ENCODE data around the gene MACROD2.

The MACROD2 gene

DNA sequence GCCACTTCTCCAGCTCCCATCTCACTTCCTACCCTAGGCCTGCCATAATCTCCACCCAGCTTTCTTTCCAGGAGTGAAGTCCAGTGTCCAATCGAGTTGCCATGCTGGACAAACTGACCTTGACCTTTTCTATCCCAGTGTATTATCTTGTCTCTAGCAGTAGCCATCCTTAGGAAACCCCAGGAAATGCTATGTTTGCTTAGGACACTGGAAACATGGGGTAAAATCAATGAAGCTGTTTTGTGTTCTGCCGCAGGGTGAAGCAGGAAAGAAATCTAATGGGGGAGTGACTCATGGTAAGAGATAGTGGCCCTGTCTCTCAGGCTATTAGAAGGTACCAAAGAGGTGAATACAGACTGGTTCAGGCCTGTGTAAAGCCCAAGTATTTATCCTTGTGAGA lies 1452.2 kb downstream of the MACROD2 start:
- DNase-seq (ENCODE audit: low spot score): no peak

DNA sequence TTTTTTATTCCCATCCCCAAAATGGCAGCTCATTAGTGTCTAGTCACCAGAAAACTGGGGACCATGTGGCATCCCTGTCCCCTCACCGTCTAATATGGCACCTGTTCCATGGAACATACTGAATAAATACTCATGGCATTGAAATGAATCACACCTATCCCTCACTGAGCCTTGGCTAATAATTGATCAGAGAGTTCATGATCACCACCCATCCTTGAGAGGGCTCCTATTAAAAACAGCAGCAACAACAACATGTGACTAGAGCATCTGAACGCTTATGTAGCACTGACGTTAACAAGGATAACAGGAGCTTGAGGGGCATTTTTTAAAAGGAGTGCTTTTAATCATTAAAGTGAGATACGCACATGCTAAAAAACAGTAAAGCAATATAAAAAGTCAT lies 1453.7 kb downstream of the MACROD2 start:
- DNase-seq (ENCODE audit: low spot score): no peak

DNA sequence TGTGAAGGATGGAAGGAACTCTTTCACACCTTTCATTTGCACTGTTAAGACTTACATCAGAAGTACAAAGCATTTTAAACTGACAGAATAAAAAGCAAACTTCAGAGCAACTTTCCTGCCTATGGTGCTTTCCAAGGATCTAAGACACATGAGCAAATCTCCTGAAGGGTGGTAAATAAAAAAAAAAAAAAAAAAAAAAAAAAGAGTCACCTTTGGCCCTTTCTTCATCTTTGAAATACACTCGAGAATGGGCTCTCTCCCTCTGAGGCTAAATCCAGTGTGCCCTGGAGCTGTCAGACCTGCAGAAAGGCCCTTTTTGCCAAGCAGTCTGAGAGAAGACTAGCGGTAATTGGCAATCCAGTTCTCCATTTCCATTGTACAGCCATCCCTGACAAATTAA lies 1455.9 kb downstream of the MACROD2 start:
- no peak for DNase-seq (ENCODE audit: low spot score)

DNA sequence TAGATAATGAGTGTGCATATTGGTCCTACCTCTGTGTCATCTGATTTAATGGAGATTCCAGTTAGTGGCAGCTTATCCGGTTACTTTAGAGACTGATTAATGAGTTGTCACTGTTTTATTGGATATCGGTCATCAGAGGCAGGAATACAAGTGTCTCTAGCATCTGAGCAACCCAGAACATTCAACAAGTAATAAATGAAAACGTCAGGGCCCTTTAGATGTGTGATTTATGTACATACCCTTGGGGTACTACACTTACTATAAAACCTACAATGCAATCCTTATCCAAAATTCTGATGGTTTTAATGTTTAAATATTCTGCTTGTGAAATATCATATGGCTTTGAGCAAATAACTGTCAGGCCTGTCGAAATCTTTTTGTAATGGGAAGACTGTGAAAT lies 1460.0 kb downstream of the MACROD2 start:
- no peak for DNase-seq (ENCODE audit: low spot score)

DNA sequence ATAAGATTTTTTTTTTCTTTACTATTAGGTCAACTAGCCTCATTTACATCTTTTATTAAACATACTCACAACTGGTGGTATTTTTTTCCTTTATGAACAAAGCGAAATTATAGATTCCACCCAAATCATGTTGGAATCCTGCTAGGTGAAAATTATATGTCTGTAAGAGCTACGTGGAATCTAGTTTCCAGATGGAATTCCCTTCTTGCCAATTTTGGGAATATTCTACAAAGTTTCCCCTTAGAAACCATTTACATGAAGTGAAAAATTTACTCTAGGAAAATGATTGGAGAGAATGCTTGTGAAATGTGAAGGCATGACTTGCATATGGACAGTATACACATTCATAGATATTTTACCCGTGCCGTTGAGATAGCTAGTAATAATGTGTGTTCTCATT lies 1466.6 kb downstream of the MACROD2 start:
- DNase-seq (ENCODE audit: low spot score): no peak

DNA sequence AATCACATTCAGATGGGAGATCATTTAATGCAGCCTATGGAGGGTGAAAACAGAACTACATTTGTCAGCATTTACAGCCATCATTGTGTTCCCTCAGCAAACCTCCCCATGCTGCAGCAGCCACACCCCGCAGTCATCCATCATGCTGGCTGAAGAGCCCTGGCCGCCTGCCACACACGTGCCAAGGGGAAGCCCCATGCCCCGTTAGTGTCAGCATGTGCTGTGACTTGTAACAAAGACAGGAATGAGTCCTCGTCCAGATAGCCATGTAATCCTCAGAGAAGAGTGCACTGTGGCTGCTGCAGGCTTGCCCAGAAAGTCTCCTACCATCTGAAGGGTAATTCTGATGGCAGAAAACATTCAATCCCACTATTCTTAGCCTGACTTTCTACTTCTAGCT lies 1480.2 kb downstream of the MACROD2 start:
- no peak for DNase-seq (ENCODE audit: low spot score)

DNA sequence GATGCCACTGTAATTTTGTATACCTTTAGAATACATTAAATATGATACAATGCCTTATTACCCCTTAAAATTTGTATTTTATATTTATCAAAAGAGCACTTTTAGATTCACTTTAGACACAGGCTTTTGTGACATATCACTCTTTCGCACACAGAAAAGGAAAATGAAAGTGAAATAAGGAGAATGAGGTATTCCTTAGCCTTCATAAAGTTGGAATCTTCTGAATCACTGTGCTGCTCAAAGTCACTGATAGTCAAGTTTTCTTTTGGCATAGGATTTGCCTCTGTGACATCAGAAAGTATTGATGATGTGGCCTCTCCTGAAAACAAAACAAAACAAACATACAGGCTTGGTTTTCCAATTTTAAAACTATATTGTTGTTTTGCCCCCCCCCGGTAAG lies 1480.9 kb downstream of the MACROD2 start:
- no peak for DNase-seq (ENCODE audit: low spot score)

DNA sequence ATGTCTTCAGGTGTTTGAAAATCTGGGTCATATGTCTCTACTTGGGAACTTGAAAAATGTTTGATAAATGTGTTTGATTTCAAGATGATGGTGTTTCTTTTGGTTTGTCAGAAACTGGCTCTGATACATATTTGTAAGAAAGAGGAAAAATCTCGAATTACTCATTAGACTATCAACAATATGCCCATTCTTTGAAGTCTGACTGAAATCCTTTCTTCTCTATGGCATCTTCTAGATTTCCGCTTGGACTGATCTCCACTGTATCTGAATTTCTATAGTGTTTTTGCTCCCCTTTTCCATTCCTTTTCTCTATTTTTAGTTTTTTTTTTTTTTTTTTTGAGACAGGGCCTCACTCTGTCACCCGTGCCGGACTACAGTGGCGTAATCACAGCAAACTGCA lies 1481.5 kb downstream of the MACROD2 start:
- DNase-seq (ENCODE audit: low spot score): no peak

DNA sequence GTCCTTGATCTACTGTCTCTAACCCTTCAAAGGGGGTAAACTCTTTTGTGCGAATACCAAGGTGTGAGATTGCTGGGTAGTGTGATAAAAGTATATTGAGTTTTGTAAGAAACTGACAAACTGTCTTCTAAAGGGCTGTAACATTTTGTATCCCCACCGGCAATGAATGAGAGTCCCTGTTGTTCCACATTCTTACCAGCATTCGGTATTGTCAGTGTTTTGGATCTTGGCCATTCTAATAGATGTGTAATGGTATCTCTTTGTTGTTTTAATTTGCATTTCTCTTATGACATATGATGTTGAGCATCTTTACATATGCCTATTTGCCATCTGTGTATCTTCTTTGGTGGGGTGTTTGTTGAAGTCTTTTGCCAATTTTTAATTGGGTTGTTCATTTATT lies 1487.2 kb downstream of the MACROD2 start:
- no peak for DNase-seq (ENCODE audit: low spot score)

DNA sequence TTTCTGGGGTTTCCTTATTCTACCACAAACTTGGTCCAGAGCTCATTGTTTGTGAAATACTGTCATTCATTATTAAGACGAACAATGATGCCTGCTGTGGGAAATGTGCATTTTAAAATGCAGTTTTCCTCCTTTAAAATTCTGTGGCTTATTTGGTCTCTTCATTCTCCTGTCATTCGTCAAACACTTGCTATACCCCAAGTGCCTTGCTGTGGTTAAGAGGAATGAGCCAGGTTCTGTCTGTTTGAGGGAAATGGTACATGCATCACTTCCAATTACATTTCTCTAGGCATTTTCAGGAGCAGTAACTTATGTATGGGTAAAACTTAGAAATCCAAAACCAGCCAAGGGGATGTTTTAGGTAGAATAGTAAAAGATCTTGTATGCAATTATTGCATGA lies 1490.2 kb downstream of the MACROD2 start:
- DNase-seq (ENCODE audit: low spot score): no peak

DNA sequence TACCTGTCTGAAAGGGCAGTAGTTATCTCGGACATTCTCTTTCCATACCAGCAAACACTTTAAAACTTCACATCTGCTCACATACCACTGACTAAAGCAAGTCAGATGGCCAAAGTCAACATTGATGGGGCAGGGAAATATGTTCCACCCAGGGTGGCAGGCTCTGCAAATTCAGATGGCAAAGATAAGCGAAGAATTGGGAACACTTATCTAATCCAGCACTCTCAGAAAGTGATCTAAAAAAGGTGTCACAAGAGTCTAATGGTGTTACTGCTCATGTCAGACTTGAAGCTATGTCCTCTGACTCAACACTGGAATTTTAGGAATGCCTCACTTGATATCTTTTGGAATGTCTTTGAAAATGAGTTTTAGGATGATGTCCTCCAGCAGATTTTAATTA lies 1491.7 kb downstream of the MACROD2 start:
- DNase-seq (ENCODE audit: low spot score): no peak

DNA sequence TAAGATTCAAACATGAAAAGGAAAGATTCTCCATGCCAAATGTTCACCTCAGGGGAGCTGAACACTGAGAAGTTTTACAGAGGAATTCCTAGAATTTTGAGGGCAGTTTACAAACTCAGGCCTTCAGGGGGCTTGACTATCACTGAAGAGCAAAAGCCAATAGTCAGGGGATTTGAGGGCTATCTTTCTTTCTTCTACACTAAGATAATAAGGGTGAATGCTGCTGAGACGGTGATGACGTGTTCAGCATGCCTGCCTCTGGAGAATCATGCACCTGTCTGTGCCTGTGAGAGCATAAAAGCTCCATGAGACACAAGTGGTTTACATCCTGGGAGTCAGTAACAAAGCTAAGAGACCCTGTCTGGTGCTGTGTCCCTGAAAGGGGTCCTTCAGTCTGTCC lies 1492.4 kb downstream of the MACROD2 start:
- DNase-seq (ENCODE audit: low spot score): no peak

DNA sequence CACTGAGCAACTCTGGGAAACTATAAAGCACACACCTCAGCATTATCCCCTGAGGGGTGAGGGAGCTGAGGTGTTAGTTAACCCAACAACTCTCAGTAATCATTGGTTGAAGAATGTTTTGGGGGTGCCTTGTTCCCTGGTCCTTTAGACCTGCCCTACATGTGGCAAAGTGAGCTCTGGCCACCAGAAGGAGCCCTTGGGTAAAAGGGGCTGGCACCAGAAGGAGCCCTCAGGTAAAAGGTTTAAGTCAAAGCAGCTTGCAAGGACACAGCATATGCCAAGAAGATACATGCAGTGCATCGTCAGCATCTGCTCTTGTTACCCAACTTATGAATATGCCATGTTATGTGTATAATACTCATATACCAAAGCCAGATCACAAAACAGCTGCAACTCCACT lies 1496.3 kb downstream of the MACROD2 start:
- DNase-seq (ENCODE audit: low spot score): no peak

DNA sequence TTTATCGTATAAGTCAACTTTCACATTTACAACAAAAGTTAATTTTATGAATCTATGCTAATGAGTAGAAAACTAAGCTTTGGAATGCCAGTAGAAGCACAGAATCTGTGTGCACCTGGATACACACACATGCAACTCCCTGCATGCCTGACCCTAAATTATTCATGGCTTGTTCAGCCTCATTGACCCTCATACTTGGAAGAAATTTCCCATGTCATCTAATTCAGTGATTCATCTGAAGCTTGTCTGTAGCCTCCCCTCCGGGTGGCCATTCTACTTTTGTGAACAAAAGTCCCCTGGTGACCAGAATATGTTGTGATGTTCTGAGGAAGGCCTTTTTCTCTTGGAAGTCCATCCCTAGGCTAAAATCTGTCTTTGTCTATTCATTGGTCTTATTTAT lies 1499.5 kb downstream of the MACROD2 start:
- no peak for DNase-seq (ENCODE audit: low spot score)

DNA sequence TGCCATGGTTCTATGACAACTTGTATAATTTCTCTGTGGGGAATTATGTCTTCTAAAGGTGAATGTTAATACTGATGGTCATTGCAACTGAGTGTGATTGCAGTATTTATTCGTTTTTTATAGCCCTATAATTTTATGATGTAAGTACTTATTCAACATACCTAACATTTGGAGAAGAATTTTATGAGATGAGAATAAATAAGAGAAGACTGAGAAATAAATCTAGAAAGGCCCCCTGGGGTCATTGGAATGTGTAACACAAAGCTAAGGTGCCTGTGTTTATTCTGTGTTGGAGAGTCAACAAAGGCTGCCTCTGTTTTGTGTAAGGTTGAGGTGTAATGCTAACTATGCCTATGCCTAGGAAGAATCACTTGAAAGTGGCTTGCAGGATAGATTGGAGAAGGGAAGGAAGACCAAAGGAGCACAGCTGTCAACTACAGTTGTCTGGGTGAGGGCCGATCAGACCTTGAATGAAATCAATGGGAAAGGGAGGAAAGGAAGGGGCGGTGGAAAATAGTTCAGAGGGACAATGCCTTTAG lies 1501.3 kb downstream of the MACROD2 start:
- no peak for DNase-seq (ENCODE audit: low spot score)

DNA sequence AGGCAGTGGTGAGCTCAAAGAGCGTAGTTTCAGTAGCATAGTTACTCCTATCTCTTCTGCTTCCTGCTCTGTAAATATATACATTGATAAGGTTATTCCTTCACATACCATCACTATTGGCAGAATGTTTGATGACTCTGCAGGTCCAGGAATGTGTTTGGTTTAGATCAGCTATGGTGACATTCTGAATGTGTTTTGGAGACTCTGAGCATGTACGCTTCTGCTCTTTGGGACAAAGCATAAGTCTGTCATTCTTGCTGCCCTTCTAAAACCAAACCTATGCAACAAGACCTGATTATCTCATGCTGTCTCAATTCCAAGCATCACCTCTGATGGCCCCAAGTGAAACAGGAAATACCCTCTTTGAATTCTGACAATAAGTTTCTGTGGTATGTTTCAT lies 1503.6 kb downstream of the MACROD2 start:
- no peak for DNase-seq (ENCODE audit: low spot score)

DNA sequence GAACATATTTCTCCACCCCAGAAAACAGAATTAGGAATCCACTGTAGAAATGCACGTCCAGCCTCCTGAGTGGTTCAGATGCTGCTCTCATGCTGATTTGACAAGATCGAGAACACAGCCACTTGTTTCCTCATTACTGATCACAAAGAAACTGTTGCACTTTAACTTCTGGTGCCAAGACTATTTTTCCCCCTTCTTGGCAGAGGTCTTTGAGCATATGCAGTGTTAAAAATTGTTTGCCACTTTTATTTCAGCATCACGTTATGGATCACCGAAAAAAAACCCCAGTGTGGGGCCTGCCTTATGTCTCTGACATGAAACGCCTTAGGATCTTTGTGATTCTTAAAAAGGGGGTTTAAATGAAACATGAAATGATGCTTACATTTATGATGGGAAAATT lies 1511.0 kb downstream of the MACROD2 start:
- no peak for DNase-seq (ENCODE audit: low spot score)

DNA sequence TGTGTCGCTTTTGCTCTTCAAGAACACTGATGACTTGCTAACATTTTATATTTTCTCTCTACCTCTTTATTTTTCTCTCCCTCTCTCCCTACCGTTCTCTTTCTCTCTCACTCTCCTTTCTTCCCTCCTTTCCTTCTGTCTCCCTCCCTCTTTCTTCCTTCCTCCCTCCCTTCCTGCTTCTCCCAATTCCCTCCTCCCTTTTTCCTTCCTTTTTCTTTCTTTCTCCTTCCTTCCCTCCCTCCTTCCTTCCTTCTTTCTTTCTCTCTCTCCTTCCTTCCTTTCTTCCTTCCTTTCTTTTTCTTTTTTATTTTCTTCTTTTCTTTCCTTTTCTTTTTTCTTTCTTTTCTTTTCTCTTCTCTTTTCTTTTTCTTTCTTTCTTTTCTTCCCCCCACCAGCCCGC lies 1511.8 kb downstream of the MACROD2 start:
- no peak for DNase-seq (ENCODE audit: low spot score)

DNA sequence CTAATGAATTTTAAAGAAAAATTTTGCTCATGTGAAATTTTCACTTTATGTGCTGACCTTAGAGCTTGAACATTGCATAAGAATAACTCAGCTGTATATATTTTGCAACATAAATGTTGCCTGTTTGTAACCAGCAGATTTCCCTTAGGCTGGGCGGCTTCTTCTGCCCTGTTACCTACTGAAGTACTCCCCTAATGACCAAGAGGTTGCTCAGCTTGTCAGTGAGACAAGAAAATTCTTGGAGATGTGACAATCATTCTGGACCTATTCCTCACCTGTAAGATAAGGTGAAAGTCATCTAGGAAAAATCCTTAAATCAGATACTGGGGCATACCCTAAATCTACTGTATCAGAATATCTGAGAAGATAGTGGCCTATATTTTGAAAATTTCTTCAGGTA lies 1516.2 kb downstream of the MACROD2 start:
- DNase-seq (ENCODE audit: low spot score): no peak

DNA sequence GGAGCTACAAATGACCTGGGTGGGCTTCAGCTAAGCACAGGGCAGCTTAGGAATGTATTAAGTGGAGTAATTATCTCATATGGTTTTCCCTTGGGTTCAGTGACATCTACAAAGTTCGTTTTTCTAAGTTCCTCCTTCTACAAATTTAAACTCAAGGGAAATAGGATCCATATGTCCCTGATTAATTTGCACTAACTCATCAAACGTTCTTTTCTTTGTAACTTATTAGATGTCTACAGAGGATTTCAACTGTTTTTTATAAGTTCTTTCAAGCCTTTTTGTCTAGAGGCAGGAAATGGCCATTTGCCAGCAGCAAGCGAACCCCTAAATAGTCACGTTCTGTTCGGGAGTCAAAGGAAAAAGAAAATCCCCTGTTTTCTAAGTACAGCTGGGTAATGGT lies 1517.6 kb downstream of the MACROD2 start:
- no peak for DNase-seq (ENCODE audit: low spot score)

DNA sequence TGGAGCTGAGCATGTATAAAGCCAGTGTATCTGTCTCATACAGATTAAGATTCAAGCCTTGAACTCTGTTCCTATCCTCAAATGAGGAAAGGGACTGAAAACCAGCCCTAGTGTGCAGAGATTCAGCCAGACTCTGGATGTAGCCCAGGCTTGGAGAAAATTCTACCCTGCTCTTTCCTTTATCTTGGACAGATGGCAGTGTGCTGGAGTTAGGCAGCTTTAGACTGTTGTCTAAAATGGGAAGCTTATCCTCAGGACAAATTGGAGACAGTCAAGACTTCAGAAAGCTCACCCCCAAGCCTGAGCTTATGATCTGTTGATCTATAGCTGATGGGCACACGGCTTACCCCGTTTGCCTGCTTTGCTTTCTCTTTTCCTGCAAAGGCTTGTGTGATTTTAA lies 1520.4 kb downstream of the MACROD2 start:
- DNase-seq (ENCODE audit: low spot score): no peak

DNA sequence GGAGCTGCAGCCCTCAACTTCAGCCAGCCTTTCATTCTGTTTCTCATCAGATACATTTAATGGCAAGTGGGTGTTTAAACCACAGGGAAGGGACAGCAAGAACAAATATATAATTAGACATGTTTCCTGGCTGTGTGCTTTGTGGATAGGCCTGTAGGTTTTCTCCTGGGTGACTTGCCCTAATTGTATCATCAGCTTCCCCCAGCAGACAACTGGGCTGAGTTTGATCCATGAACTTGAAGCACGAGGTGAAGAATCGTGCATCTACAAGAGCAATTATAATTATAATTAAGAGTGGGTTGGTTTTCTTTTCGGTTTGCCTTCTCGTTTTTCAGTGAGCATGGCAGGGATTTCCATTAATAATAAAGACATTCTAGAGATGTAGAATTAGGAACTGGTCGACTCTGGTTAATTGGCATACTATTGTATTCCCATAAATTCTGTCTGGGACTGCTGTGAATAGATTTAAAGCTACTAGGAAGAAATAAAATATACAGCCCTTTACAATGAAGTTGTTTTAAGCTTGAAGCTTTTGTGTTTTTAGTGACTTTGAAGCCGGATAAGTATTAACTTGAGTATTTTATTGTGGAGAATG lies 1525.7 kb downstream of the MACROD2 start:
- no peak for DNase-seq (ENCODE audit: low spot score)

DNA sequence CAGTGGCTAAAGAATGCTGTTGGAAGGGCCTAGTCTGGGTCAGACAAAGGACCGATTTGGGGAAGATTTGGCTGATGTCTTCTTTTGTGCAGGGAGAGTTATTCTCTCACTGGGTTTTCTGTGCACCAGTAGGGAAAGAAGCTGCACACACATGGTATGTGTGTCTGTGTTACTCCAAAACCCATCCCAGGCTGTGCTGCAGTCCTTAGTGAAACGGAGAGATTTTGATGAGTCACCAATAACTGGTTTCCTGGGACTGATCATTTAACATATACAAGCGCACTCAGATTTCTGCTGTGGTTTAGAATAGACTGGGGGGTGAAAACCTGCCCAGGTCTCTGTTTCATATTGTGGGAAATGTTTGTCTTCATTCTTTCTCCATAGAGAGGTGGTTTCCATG lies 1528.1 kb downstream of the MACROD2 start:
- DNase-seq (ENCODE audit: low spot score): no peak

DNA sequence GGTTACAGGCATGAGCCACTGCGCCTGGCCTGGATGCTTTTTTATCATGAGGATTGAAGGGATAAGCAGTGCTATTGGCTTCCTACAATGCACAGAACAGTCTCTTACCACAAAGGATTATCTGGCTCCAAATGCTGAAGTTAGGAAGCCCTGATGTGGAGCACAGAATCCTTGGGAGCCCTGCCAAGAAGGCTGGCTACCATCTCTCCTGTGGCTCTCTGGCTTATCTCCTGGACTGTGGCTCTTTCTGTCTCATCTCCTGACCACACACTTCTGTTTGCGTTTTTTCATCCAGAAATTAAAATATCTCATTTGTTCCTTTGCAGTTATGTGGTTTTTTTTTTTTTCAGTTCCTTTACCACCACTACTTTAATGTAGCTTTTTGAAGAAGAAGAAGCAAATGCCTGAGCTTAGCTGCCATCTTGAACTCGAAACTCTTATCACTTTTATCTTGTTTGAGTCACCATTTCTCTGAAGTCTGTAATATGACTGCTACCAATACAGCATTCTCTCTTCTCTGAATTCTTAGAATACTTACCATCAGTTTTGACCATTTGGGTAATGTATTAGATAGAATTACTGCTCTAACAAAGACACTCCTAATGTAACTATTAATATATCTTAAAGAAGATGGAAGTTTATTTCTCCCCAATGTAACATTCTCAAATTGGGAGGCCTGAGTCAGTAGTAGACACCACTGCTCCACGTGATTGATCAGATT lies 1533.2 kb downstream of the MACROD2 start:
- no peak for DNase-seq (ENCODE audit: low spot score)

All from germinal center (tissue), 1 donor.